A673 (cell line): Measurements from ENCODE around the gene WNT2B. TPM values are rescaled to one million over a fixed set of nuclear protein-coding genes. Genes with fewer than 3 reads are reported as not detected.

Source experiments
- BruUV-seq: library from RNA; stranded (reverse); fragments of 400-500 nt; replicated peaks from 2 replicates; lab custom pipeline; 2021; lab: Mats Ljungman, UMichigan
- CTCF ChIA-PET: fragments of 300-600 bp; sonication (Branson Sonifier 250); formaldehyde crosslinking; loops from one replicate; lab custom pipeline; 2022; ENCODE audit warnings: antibody characterized with exemption; lab: Charles Lee
- POLR2A ChIA-PET: fragments of 300-600 bp; sonication (Branson Sonifier 250); formaldehyde crosslinking; loops from one replicate; lab custom pipeline; 2022; ENCODE audit warnings: antibody characterized with exemption; ENCODE audit not compliant: low non-redundant PET; lab: Charles Lee
- DNase-seq: peaks from one replicate; pipeline ENCODE4 v3.0.0-alpha.2; 2015; ENCODE audit warnings: low spot score
- H3K27ac ChIP-seq: fragments of 200-600 bp; sonication (generic); 2 replicates; pipeline ENCODE4 v1.5.1; 2016; ENCODE audit warnings: mixed run types, low read depth, mild to moderate bottlenecking, mixed read lengths, antibody characterized with exemption, low read length; ENCODE audit not compliant: poor library complexity, severe bottlenecking
- H3K27me3 ChIP-seq: fragments of 200-600 bp; sonication (generic); replicated peaks from 2 replicates; pipeline ENCODE4 v1.6.1; 2017; ENCODE audit warnings: mixed run types, low read depth, mild to moderate bottlenecking, mixed read lengths, antibody characterized with exemption, low read length; ENCODE audit not compliant: insufficient read depth, poor library complexity
- H3K36me3 ChIP-seq: fragments of 200-600 bp; sonication (generic); 2 replicates; pipeline ENCODE4 v1.6.1; 2016; ENCODE audit warnings: mixed run types, mild to moderate bottlenecking, mixed read lengths, antibody characterized with exemption, low read length; ENCODE audit not compliant: insufficient read depth, poor library complexity, severe bottlenecking
- H3K4me1 ChIP-seq: fragments of 200-600 bp; sonication (generic); 2 replicates; pipeline ENCODE4 v1.6.1; 2017; ENCODE audit warnings: mixed run types, mild to moderate bottlenecking, mixed read lengths, antibody characterized with exemption, low read length; ENCODE audit not compliant: insufficient read depth, poor library complexity, severe bottlenecking
- H3K4me3 ChIP-seq: fragments of 200-600 bp; sonication (generic); 2 replicates; pipeline ENCODE4 v1.5.1; 2016; ENCODE audit warnings: low read depth, mixed run types, mild to moderate bottlenecking, mixed read lengths, low read length; ENCODE audit not compliant: poor library complexity, severe bottlenecking
- H3K9me3 ChIP-seq: fragments of 200-600 bp; sonication (generic); 2 replicates; pipeline ENCODE4 v1.6.1; 2016; ENCODE audit warnings: mixed run types, low read depth, mild to moderate bottlenecking, mixed read lengths, antibody characterized with exemption, low read length; ENCODE audit not compliant: poor library complexity, severe bottlenecking
- CTCF ChIP-seq: fragments of 300-800, 200-600 bp; sonication (generic); conservative IDR thresholded peaks from 2 replicates; pipeline ENCODE4 v1.5.1; 2017; ENCODE audit warnings: low read depth, mild to moderate bottlenecking, antibody characterized with exemption, low read length, moderate library complexity, mixed read lengths
- EZH2 ChIP-seq: fragments of 200-600 bp; sonication (generic); IDR thresholded peaks from 2 replicates; pipeline ENCODE4 v1.6.1; 2017; ENCODE audit warnings: borderline replicate concordance, low read depth, mild to moderate bottlenecking, mixed read lengths, antibody characterized with exemption, low read length; ENCODE audit not compliant: poor library complexity, severe bottlenecking
- intact Hi-C: fragments of 100-400 bp; cut with micrococcal nuclease; formaldehyde crosslinking; loops from one replicate; pipeline ENCODE4 v1.10.0; 2022; ENCODE audit not compliant: unreplicated experiment
- total RNA-seq: library from RNA; stranded (reverse); gene quantifications from 2 replicates; pipeline ENCODE4 v1.2.3, GENCODE V29; 2021

The WNT2B gene
- total RNA-seq, 1 experiment from 2014 or later, result 0.32 TPM

- Histone ChIP-seq H3K36me3 (no peaks in the 10 kb centered on the region), H3K27me3 (no peaks in the 10 kb centered on the region), H3K27ac (no peak overlapping the region), H3K9me3 (no peaks in the 10 kb centered on the region), H3K4me1 (no peaks in the 10 kb centered on the region), H3K4me3 (no peak overlapping the region)
- TF ChIP-seq EZH2 (no peak), CTCF (no peak)
- ChIA-PET POLR2A (no interaction called here), CTCF (interaction anchor here (0.7 kb wide), 1 partner anchor 163 kb away, joined by 3 read pairs; no protein-coding TSS in a partner anchor)
- intact Hi-C loops, result no loop called here
- no TSS peak for BruUV-seq
- DNase-seq, result no peak
These were observed 20.6 kb upstream of the WNT2B start for GRCh38 chr1:112488141-112488540.

GRCh38 chr1:112492076-112492475, 16.7 kb upstream of the WNT2B start:
- POLR2A ChIA-PET, result no interaction called here
- intact Hi-C loops, result no loop called here
- no TSS peak for BruUV-seq

GRCh38 chr1:112493351-112493750, 15.4 kb upstream of the WNT2B start:
- Histone ChIP-seq H3K4me3 (no peak overlapping the region), H3K27me3 (no peaks in the 10 kb centered on the region), H3K4me1 (no peaks in the 10 kb centered on the region), H3K36me3 (no peaks in the 10 kb centered on the region), H3K9me3 (no peaks in the 10 kb centered on the region), H3K27ac (no peak overlapping the region)
- no peak for DNase-seq
- TF ChIP-seq CTCF (no peak), EZH2 (no peak)
- ChIA-PET CTCF (no interaction called here), POLR2A (no interaction called here)
- intact Hi-C loops, result no loop called here
- no TSS peak for BruUV-seq

More at GRCh38 chr1:112492076-112492475, 16.7 kb upstream of the WNT2B start:
- no peaks in the 10 kb centered on the region for H3K36me3 ChIP-seq
- no peaks in the 10 kb centered on the region for H3K27me3 ChIP-seq
- H3K9me3 ChIP-seq, result no peaks in the 10 kb centered on the region
- CTCF ChIA-PET, result no interaction called here
- H3K4me3 ChIP-seq, result no peak overlapping the region
- H3K4me1 ChIP-seq, result no peaks in the 10 kb centered on the region
- no peak for TF ChIP-seq CTCF
- TF ChIP-seq EZH2, result no peak
- no peak for DNase-seq
- H3K27ac ChIP-seq, result no peak overlapping the region
